Spinal cord (tissue), 10 donors: Measurements from ENCODE around the gene KCNQ1. TPM values are rescaled to one million over a fixed set of nuclear protein-coding genes. Genes with fewer than 3 reads are reported as not detected.

ENCODE experiments used
- DNase-seq, 6 donors: peaks; one replicate each; pipeline versions ENCODE4 v3.0.0 to v3.0.0-alpha.2; 2013 to 2015; ENCODE audit warnings: low spot score in 6 of 6, low read depth in 4 of 6
- H3K27ac ChIP-seq: one replicate; pipeline ENCODE4 v1.5.1; 2013; ENCODE audit warnings: low read depth, low read length, control low read depth
- H3K27me3 ChIP-seq: one replicate; pipeline ENCODE4 v1.6.1; 2013; ENCODE audit warnings: low read length; ENCODE audit not compliant: control insufficient read depth, insufficient read depth
- H3K36me3 ChIP-seq: one replicate; pipeline ENCODE4 v1.6.1; 2013; ENCODE audit warnings: low read length; ENCODE audit not compliant: control insufficient read depth, insufficient read depth
- H3K4me1 ChIP-seq: one replicate; pipeline ENCODE4 v1.6.1; 2013; ENCODE audit warnings: low read length; ENCODE audit not compliant: control insufficient read depth, insufficient read depth
- H3K4me3 ChIP-seq: one replicate; pipeline ENCODE4 v1.5.1; 2013; ENCODE audit warnings: low read depth, low read length, control low read depth
- H3K9me3 ChIP-seq: one replicate; pipeline ENCODE4 v1.6.1; 2013; ENCODE audit warnings: low read length; ENCODE audit not compliant: control insufficient read depth, insufficient read depth
- WGBS: methylation state at CpG from one replicate; pipeline ENCODE4 v1.1.5; 2013; ENCODE audit warnings: missing lambda C conversion rate; ENCODE audit not compliant: insufficient coverage; 5-methylcytosine and 5-hydroxymethylcytosine counted together
- polyA plus RNA-seq, 2 donors: library from polyadenylated mRNA; unstranded; fragments of 120-200 nt; gene quantifications; one replicate each; pipeline ENCODE4 v1.2.1, GENCODE V29; 2013; ENCODE audit not compliant: insufficient read length in 2 of 2
- total RNA-seq, 2 donors: library from RNA; depleted of rRNA in 1 of 2; stranded (reverse); fragments of 120-200 nt in 1 of 2; fragments of >200 nt in 1 of 2; gene quantifications; one replicate each; pipeline versions ENCODE4 v1.2.3 to v1.2.4, GENCODE V29; 2013 to 2014
- donor health status: healthy.

Gene KCNQ1
- total and polyA plus RNA-seq, 4 donors = 0.83 to 3.1 (median 2.1) TPM

DNA sequence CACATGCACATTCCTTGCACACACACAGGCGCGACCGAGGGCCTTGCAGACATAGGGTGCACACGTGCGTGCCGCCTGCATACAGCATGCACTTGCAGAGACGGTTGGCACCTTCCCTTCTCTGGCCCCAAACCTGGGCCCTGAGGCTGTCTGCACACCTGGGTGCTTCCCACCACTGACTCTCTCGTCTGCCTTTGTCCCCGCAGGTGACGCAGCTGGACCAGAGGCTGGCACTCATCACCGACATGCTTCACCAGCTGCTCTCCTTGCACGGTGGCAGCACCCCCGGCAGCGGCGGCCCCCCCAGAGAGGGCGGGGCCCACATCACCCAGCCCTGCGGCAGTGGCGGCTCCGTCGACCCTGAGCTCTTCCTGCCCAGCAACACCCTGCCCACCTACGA is 402.8 kb downstream of the KCNQ1 start:
- no peak overlapping the region for H3K27ac ChIP-seq
- peaks cover 2% of the 10 kb centered on the region for H3K36me3 ChIP-seq
- no peaks in the 10 kb centered on the region for H3K9me3 ChIP-seq
- peaks cover 2% of the 10 kb centered on the region for H3K27me3 ChIP-seq
- no peak overlapping the region for H3K4me3 ChIP-seq
- no peak for DNase-seq
- 74% methylated on average over 16 of the region's 21 CpGs for WGBS
- H3K4me1 ChIP-seq = peaks cover 62% of the 10 kb centered on the region

DNA sequence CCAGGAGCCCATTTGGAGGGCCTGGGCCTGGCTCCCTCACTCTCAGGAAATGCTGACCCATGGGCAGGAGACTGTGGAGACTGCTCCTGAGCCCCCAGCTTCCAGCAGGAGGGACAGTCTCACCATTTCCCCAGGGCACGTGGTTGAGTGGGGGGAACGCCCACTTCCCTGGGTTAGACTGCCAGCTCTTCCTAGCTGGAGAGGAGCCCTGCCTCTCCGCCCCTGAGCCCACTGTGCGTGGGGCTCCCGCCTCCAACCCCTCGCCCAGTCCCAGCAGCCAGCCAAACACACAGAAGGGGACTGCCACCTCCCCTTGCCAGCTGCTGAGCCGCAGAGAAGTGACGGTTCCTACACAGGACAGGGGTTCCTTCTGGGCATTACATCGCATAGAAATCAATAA is 403.7 kb downstream of the KCNQ1 start:
- Histone ChIP-seq H3K27me3 (peaks cover 4% of the 10 kb centered on the region), H3K9me3 (no peaks in the 10 kb centered on the region), H3K4me3 (no peak overlapping the region), H3K27ac (no peak overlapping the region), H3K4me1 (peaks cover 56% of the 10 kb centered on the region), H3K36me3 (peaks cover 2% of the 10 kb centered on the region)
- 57% methylated on average over 6 of the region's 9 CpGs for whole genome bisulfite sequencing
- no peak for DNase-seq

DNA sequence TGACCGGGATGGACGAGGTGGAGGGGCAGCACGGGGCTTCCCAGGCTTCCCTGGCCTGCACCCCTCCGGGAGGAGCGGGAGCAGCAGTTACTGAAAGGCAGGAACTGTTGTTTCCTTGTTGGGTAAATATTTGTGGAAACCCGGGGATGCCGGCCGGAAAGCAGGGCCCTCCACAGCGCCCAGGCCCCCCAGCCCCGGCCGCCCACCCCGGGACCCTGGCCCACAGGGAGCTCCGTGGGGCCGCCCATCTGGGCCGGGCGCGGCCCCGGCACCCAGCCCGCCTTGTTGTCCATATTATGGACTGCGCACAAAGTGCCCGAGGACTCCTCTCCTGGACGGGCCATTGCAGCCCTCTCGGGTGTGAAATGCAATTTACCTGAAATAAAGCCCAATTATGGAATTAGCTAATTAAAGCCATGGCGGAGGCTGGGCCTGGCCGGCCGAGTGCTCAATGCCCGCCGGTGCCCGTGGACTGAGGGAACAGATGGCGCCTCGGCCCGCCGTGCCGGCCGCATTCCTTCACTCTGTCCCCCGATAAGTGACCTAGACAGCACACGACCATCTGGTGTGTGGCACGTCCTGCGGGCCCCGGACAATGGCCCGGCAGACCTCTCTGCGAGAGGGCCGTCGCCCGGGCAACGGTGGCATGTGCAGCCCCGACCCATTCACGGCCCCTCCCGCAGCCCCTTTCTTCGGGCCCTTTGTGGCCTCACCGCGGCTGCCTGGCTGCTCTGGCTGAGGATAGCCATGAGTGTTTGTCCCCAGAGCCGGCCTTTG is 405.4 kb downstream of the KCNQ1 start:
- H3K4me3 ChIP-seq = no peak overlapping the region
- peaks cover 46% of the 10 kb centered on the region for H3K4me1 ChIP-seq
- H3K27ac ChIP-seq = no peak overlapping the region
- H3K27me3 ChIP-seq = peaks cover 4% of the 10 kb centered on the region
- no peaks in the 10 kb centered on the region for H3K9me3 ChIP-seq
- peak in 2 of 6 donors; percentile 57 to 68 for DNase-seq
- peaks cover 2% of the 10 kb centered on the region for H3K36me3 ChIP-seq
- 27% methylated on average over 52 of the region's 53 CpGs for WGBS

DNA sequence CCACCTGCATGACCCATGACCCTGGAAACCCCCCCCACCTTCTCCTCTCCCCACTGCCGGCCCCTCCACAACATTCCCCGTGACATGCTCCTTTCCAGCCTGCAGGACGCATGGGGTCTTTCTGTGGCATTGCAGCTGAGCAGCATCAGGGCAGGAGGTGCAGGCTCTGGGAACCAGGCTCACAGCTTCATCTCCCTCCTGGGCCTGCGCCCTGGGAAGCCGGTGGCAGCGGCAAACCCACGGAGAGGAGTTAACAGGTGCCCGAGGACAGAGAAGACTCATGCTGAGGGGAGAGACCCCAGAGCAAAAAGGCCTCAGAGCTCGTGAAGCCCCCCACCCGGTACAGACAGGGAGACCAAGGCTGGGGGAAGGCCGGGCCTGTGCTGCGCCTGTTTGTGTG is 408.6 kb downstream of the KCNQ1 start:
- DNase-seq = no peak
- H3K27me3 ChIP-seq = peaks cover 4% of the 10 kb centered on the region
- peaks cover 35% of the 10 kb centered on the region for H3K4me1 ChIP-seq
- H3K36me3 ChIP-seq = no peaks in the 10 kb centered on the region
- H3K9me3 ChIP-seq = no peaks in the 10 kb centered on the region
- no peak overlapping the region for H3K4me3 ChIP-seq
- H3K27ac ChIP-seq = no peak overlapping the region
- WGBS = 92% methylated on average over 12 of the region's 12 CpGs

DNA sequence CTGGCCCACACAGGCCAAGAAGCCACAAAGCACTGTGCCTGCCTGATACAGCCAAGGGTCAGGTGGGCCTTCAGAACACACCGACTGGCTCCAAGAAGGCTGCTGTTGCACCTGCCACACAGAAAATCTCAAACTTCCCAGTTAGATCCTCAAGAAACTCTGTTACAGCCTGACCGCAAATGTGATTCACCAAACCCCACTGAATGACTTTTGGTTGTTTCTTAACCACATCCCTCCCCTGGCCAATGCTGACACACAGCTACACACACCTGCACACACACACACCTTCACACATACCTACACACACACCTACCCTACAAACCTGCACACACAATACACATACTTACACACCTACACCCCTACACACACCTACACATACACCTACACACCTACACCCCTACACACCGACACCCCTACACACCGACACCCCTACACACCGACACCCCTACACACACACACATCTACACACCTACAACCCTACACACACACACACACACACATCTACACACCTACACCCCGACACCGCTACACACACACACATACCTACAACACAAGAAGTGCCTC is 409.3 kb downstream of the KCNQ1 start:
- DNase-seq = no peak
- Histone ChIP-seq H3K27ac (no peak overlapping the region), H3K36me3 (no peaks in the 10 kb centered on the region), H3K27me3 (peaks cover 2% of the 10 kb centered on the region), H3K9me3 (no peaks in the 10 kb centered on the region), H3K4me1 (peaks cover 30% of the 10 kb centered on the region), H3K4me3 (no peak overlapping the region)
- 98% methylated on average over 3 of the region's 7 CpGs for WGBS

DNA sequence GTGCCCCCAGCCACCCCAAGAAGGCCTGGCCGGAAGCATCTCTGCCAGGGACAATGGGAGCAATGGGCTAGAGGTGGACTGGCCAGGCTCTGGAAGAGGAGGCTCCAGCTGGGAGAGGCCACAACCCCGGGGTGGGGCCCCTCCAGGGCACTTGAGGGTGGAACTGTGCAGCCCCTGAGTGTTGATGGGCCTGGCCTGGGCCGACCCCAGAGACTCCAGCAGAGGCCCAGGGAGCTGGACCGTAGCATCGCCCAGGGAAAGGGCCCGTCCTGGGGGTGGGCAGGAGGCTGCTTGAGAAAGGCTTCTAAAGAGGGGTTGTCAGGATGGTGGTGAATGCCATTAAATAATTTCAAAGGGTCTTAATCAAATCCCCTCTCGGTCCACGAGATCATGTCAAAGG is 410.4 kb downstream of the KCNQ1 start:
- no peaks in the 10 kb centered on the region for H3K9me3 ChIP-seq
- WGBS = 85% methylated on average over 8 of the region's 8 CpGs
- DNase-seq = no peak
- no peak overlapping the region for H3K27ac ChIP-seq
- H3K36me3 ChIP-seq = no peaks in the 10 kb centered on the region
- H3K4me1 ChIP-seq = peaks cover 19% of the 10 kb centered on the region
- peaks cover 2% of the 10 kb centered on the region for H3K27me3 ChIP-seq
- no peak overlapping the region for H3K4me3 ChIP-seq

DNA sequence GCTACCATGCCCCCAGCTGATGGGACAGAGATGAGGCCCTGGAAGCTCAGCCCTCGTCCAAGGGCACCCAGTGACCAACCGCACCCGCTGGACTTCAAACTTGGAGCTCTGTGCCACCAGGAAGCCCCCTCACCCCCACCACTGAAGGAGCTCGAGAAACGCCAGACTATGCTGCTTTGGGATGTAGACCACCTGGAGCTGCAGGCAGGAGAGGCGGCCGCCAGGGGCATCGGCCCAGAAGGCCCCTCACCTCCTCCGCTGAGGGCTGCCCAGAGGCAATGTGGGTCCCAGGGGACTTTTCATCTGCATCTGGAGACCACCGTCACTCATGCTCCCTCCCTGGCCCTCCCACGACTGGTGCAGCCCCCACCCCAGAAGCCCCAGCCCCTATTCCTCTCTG is 412.5 kb downstream of the KCNQ1 start:
- H3K27me3 ChIP-seq = peaks cover 11% of the 10 kb centered on the region
- H3K4me1 ChIP-seq = peaks cover 9% of the 10 kb centered on the region
- H3K36me3 ChIP-seq = no peaks in the 10 kb centered on the region
- H3K4me3 ChIP-seq = no peak overlapping the region
- H3K9me3 ChIP-seq = no peaks in the 10 kb centered on the region
- WGBS = 79% methylated on average over 9 of the region's 11 CpGs
- H3K27ac ChIP-seq = no peak overlapping the region
- DNase-seq = no peak

DNA sequence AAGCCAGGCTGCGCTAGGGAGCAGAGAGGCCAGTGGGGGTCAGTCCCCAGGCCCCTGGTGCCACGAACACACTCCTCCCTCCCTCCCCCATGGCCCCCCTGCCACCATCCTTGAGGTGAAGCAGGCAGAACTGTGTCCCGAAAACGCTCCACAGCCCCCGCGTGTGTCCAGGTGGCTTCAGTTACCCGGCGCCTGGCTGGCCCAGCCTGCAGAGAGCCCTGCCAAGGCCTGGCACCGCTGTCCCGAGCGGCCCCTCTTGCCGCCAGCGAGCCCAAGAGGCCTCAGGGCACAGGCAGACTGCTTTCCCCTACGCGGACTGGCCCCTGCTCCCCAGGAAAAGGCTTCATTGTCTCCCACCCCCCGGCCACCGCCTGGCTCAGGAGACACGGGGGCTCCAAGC is 413.1 kb downstream of the KCNQ1 start:
- DNase-seq = no peak
- Histone ChIP-seq H3K27me3 (peaks cover 11% of the 10 kb centered on the region), H3K4me3 (no peak overlapping the region), H3K27ac (no peak overlapping the region), H3K36me3 (no peaks in the 10 kb centered on the region), H3K9me3 (no peaks in the 10 kb centered on the region), H3K4me1 (peaks cover 13% of the 10 kb centered on the region)
- 55% methylated on average over 16 of the region's 18 CpGs for WGBS

DNA sequence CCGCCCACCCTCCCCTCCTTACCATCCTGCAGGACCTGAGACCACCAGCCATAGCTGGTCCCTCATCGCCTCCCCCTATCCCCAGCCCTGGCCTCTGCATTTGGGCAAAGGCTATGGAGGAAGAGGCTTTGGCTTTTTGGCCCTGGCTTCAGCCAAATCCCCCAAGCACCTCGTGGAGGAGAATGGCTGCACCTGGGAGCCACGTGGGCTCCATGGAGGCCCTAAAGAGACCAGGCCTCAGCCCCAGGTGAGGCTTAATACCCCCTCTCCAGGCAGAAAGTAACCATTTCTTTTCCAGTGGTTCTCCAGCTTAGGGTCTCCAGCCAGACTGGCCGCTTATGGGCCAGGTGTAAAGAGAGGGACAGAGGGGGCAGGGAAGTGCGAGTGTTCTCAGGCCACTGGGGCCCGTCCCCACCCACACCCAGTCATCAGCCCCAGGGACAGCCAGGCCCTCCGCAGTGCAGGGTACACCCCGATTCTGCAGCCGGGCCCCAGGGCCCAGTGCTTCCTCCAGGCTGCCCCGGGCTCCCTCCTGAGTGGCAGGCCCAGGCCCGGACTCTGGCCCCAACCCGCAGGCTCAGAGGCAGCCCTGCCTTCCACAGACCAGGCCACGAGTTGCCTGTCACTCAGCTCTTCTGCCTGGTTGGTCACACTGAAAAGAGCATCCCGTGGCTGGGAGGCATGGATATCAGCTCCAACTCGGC is 414.3 kb downstream of the KCNQ1 start:
- 61% methylated on average over 14 of the region's 16 CpGs for WGBS
- H3K4me3 ChIP-seq = no peak overlapping the region
- peaks cover 21% of the 10 kb centered on the region for H3K4me1 ChIP-seq
- H3K36me3 ChIP-seq = no peaks in the 10 kb centered on the region
- H3K9me3 ChIP-seq = no peaks in the 10 kb centered on the region
- peaks cover 14% of the 10 kb centered on the region for H3K27me3 ChIP-seq
- no peak overlapping the region for H3K27ac ChIP-seq
- no peak for DNase-seq

DNA sequence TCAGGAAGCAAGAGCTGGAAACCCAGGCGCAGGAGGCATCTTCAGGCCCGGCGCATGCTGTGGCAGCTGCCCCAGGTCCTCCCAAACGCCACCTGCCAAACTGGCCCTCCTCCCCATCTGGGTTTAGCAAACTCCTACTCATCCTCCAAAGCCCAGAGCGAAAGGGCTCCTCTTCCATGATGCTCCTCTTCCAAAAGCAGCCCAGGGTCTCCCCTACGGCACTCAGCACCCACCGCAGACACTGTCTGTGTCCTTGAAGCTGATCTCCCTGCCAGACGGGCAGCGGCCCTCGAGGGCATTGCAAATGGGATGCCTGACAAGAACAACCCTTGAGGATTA is 414.9 kb downstream of the KCNQ1 start:
- Histone ChIP-seq H3K36me3 (no peaks in the 10 kb centered on the region), H3K27me3 (peaks cover 15% of the 10 kb centered on the region), H3K4me3 (no peak overlapping the region), H3K4me1 (peaks cover 26% of the 10 kb centered on the region), H3K27ac (no peak overlapping the region), H3K9me3 (no peaks in the 10 kb centered on the region)
- no peak for DNase-seq
- 93% methylated on average over 10 of the region's 10 CpGs for whole genome bisulfite sequencing
